NCI-H146 (cell line): ENCODE results near the gene CACNA2D2.

Source experiments
- DNase-seq: peaks from one replicate; lab custom pipeline; 2025; lab: John Stamatoyannopoulos, UW

Gene CACNA2D2

DNA sequence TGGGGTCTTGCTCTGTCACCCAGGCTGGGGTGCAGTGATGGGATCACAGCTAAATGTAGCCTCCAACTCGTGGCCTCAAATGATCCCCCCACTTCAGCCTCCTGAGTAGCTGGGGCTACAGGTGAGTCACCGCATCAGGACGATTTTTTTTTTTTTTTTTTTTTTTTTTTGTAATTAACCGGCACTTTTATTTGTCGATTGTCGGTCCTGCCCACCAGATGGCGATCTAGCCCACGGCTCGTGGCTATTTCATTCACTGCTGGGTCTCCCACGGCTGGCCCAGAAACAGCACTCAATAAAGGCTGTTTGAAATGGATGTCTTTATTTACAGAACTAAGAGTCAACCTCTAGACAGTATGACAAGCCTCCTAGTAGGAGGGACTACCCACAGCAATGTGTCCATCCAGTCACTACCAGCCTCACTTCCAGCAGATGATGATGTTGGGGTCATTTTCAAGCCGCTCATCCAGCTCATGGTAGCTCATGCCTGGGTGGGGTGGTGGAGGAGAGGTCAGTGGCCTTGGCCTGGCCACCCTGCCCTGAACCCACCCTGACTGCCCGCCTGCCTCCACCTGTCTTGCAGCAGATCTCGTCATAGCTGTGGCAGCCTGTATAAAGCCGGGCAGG, 156.1 kb downstream of the CACNA2D2 start:
- peak; percentile 72 for DNase-seq

DNA sequence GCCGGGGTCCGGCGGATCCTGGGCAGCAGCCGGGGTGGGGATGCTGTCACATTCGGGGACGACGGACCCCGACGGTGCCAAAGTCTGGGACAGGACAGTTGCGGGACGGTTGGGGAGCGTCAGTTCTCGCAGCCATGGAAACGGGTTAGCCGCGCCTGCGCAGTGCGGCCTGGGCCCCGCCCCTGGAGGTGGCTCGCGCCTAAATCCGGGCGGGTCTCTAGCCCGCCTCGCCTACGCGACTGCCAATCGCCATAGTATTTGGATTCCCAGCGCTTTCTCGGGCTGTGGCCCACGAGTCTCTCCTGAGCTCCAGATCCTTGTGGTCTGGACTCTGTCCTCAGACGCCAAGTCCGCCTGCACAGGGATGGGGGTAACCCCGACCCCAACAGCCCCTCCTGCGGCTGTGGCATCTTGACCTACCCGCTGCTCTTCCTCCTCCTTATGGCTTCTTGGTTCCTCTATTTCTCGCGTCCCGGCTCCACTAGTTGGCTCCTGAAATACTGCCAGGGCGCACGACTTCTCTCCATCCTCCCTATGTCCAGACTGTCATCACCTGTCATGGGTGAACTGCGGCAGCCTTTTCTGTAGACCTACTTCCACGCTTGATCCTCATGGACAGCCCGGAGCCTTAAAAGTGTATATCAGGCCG, 157.7 kb downstream of the CACNA2D2 start, which contains the start of gene ZMYND10:
TSS of gene ZMYND10 (minus strand) at position 147 of the 649 bp plus-strand sequence. CDS start 153 bp downstream, outside the sequence.
- peak; percentile 64 for DNase-seq

DNA sequence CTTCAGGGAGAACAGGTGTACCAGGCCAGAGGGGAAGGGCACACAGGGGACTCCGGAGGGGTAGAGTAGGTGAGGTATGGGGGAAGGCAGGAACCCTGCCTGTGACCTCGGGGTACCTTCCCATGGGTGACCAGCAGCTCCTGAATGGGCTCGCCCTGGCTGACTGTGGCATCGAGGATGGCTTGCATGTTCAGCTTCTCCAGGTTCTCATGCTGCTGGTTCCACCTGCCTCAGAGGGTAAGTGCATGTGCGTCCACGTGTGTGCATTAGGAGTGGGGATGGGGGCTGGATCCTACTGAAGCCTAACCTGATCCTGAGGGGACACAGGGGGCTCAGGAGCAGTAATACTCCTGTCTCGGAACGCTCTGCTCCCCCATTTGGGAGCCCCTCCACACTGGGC, 158.4 kb downstream of the CACNA2D2 start:
- DNase-seq, result no peak

DNA sequence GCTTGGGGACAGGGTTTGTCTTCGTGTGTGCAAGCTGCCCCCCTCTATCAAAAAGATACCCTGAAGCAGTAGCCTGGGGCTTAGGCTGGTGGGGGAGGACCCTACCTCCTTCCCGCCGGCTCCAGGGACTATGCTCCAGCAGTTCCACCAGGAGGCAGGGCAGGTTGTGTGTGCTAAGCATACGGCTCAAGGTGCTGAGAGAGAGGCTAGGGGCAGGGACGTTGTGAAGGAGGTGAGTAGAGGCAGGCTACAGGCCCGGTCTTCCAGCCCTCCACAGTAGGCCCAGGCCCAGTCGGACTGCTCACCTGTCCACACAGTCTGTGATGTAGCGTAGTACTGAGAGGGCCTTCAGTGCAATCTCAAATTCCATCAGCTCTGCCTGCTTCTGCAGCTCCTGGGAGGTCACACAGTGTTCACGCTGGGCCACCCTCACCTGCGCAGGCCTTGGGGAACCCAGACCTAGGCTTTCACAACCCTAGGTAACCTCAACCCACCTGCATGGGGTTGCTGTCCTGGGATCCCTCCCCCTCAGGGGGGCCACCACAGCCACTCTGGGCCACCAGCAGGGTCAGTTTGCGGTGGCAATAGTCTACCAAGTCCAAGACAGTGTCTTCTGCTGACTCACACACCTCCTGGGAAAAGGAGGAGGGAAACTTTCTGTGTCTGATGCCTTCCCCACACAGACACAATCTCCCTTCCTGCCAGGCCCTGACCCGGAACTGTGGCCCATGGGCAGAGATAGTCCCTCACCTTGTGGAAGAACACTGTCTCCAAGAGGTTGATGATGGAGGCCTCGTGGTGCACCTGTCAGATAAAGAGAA, 160.4 kb downstream of the CACNA2D2 start:
- no peak for DNase-seq

DNA sequence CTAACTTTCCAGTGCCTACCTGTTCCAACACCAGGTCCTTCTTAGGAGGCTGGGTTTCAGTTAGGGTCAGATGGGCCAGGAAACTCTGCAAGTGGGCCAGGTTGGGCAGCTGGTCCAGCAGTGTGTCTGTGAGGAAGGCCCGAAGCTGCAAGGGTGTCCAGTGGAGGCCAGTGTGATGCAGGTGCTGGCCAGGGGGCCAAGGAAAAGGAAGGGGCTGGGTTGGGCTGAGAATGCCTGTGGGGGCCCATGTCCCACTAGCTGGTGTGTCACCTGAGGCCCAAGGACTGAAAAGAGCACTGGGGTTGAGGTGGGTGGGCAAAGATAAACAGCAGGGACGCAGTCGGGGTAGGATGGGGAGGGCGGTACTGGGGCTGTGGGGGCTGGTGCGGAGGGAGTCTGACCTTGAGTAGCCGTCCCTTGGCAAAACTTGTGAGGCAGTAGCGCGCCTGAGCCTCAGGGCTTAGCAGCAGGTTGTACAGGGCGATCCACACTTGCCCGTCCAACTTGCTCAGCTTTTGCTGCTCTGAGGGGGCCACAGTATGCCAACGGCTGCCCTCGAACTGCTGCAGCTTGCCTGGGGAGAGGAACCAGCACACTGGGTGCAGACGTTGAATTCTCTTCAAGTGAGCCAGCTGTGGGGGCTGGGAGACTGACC, 161.3 kb downstream of the CACNA2D2 start:
- no peak for DNase-seq

DNA sequence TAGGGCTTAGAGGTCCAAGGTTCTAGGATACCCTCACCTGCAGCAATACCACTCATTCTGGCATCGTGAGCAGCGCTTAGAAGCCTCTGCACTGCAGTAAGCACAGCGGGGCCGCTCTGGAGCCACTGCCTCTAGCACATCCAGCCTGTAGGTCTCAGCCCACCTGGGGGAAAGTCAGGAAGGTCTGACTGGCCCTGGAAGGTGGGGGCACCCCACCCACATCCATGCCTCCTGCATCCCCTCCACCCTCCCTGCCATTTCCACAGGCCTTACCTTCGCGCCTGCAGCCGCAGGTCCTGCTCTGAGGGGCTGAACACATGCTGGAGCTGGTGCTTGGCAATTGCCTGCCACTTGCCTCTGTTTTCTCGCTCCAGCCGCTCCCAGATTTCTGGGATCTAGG, 161.9 kb downstream of the CACNA2D2 start:
- no peak for DNase-seq

DNA sequence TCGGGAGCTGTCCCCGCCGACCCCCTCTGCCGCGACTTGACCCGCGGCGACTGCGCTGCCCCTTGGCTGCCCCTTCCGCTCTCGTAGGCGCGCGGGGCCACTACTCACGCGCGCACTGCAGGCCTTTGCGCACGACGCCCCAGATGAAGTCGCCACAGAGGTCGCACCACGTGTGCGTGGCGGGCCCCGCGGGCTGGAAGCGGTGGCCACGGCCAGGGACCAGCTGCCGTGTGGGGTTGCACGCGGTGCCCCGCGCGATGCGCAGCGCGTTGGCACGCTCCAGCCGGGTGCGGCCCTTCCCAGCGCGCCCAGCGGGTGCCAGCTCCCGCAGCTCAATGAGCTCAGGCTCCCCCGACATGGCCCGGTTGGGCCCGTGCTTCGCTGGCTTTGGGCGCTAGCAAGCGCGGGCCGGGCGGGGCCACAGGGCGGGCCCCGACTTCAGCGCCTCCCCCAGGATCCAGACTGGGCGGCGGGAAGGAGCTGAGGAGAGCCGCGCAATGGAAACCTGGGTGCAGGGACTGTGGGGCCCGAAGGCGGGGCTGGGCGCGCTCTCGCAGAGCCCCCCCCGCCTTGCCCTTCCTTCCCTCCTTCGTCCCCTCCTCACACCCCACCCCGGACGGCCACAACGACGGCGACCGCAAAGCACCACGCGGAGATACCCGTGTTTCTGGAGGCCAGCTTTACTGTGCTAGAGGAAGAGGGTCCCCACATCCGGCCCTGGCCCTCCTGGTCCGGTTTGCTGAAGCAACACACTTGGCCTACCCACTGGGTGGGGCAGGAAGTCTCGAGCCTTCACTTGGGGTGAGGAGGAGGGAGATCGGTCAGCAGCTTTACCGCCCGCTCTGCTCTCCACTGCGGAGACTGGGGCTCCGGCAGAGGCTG, 162.7 kb downstream of the CACNA2D2 start, which contains the start of gene RASSF1:
TSS of gene RASSF1 (minus strand) at position 389 of the 882 bp plus-strand sequence. CDS start at position 358, 31 bp downstream.
- no peak for DNase-seq

DNA sequence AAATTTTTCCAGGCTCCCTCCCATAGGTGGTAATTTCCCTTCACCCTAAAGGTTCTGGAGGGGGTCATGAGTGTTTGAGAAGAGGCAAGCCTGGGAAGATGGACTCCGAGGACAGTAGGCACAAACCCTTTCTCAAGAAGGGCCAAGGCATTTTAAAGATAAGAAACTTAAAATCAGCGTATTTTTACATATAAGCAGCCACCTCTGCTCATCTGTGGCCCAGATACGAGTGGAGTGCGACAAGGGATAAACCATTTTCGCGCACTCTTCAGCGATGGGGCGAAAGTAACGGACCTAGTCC, 163.3 kb downstream of the CACNA2D2 start:
- DNase-seq, result no peak

DNA sequence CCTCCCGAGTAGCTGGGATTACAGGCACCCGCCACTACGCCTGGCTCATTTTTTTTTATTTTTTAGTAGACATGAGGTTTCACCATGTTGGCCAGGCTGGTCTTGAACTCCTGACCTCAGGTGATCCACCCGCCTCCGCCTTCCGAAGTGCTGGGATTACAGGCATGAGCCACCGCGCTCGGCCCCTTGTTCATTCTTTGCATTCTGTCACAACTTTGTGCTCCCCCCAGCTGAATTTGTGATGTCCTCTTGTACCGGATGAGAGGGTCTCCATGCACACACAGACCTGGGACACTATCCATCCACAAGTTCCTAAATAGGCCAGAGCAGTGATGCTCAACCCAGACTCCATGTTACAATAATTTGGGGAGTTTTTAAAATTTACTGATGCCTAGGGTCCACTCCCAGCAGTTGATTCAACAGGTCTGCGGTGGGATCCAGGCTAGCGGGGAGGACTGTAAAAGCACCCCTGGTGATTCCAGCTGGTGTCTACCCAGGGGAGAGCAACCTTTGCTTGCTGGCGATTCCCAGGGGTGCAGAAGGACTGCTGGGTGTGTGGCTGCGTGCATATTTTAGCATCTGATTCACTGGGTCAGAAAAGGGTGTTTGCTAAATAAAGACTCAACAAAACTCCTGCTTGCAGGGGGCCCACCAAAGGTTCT, 163.8 kb downstream of the CACNA2D2 start:
- DNase-seq, result no peak

DNA sequence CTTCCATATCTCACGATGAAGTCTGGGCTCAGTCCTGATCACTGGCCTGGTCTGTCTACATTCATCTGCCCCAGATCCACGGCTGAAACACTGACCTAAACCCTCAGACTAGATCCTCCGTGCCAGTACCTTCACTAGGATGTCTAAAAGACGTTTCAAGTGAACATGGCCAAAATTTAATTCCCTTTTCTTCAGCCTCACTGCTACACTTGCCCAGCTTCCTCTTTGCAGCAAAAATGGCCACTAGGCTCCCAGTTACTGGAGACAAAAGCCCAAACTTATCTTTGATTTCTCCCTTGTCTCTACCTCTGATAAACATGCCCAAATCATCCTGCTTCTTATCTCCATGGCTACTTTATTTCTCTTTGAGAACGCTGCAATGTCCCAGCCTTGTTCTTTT, 164.5 kb downstream of the CACNA2D2 start:
- DNase-seq, result no peak

DNA sequence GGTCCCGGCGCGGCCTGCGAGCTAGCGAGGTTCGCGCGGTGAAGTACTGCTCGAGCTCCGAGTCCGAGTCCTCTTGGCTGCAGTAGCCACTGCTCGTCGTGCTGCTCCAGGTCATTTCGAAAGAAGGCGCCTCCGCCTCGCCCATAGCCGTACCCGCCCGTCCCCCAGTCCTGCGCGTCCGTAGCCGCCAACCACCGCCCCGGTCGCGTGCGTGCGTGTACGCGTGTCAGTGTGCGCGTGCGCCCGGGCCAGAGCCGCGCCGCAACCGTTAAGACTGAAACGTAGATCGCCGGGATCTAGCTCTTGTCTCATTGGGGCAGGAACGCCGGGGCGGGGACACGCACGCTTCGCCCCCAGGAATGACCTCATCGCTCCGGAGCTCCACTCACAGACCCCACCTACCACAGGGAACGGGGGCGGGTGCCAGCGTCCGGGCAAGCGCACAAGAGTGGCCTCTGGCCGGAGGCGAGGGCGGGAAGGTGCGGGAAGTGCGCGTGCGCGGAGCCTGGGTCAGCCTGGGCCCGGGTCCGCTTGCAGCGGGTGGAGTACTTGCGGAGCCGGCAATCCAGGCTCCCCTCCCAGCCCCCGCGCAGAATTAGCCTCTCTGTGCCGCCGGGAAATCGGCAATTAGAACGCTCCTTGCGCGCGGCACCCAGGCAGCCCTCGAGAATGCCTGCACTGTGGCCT, 166.1 kb downstream of the CACNA2D2 start:
- DNase-seq, result peak; percentile 98

DNA sequence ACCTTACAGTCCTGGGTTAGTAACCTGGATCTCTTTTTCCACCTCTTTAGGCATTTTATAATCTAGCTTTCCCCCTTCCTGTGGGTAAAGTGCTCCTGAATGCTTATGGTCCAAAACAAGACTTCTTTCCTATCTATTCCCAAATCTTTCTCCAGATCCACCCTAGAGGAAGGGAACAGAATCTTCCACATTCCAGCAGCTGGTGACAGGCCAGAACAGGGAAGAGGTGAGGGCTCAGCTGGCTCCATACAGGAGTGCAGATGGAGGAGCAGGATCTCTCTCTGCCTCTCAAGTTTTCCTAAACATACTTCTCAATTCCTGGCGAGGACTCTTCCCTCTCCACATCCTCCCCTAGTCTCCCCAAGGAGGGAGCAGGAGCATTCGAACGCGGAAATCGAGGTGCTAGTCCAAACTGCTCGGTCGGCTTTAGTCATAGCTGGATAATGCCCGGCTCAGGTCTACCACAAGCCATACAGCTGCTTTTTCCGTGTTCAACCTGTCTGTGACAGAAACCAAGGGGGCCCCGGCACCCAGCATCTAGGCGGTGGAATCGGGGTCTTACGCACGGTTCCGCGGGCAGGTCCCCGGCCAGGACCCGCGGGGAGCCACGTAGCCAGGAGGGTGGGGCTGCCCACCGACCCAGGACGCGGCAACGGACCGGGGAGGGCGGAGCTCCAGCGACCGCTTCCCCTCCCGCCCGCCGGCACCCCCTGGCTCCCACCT, 166.8 kb downstream of the CACNA2D2 start:
- no peak for DNase-seq

DNA sequence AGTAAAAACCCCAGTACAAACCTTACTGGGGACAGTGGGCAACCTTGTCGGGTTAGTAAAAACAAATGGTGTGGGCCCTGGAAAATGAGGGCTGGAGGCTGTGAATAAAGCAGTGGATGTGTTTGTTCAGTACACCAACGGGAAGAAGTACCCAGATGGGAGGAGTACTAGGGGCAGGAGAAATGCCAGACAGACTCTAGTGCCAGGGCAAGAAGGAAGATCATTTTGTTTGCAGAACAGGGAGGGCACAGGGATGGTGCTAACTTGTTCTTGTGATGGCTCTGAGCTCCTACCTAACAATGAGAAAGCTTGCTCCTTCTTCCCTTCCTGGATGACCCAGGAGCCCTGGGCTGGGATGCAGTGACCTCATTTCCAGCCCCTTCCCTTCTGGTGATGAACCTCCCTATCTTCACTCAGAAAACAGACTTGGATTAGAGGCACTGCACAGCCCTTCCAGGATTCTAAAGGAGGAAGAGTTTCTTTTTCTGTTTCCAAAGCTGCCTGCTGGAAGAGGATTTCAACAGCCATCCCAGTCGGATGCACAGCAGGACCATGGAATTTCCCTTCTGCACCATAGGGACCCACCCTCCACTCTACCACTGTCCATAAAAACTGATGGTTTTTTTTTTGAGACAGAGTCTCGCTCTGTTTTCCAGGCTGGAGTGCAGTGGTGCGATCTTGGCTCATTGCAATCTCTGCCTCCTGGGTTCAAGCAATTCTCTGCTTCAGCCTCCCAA, 168.9 kb downstream of the CACNA2D2 start:
- no peak for DNase-seq

DNA sequence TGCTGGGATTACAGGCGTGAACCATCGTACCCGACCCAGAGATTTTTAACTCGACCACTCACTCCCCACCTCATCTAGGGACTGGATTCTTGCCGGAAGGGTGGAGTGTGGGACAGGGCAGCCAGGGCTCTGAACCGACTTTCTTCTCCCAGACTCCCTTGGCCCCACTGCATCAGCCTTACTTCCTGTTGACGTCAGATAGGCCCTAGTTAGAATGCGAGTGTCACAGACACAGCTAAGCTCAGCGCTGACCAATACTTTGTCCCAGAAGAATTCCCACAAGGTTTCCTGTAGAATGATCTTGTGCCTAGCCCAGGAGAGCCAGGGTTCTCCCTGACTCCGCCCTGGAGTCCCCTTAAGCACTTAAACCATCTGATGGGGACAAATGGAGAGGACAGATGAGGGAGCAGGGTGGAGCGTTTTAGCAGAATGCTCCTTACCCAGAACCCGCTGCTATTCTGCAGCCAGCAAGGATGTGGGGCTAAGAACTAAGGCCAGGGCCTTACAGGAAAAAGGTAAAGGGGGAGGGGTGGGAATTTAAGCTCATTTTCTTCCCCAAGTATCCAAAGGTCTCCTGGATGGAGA, 169.6 kb downstream of the CACNA2D2 start:
- DNase-seq, result no peak

DNA sequence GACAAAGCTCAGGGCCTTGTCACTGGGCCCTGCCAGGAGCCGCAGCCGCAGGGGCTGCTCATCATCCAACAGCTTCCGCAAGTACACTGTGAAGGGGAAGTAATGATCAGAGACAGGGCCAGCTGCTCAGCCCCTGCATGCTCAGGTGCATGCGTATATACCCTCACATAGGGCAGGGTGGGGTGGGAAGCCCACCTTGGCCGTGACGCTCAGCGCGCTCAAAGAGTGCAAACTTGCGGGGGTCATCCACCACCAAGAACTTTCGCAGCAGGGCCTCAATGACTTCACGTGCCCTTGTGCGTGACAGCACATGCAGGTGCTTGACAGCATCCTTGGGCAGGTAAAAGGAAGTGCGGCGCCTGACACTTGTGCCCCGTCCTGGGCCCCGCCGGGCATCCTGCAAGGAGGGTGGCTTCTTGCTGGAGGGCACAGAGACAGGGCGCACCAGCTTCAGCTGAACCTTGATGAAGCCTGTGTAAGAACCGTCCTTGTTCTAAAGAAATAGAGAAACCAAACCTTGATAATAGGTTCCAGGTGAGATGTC, 172.0 kb downstream of the CACNA2D2 start:
- no peak for DNase-seq

DNA sequence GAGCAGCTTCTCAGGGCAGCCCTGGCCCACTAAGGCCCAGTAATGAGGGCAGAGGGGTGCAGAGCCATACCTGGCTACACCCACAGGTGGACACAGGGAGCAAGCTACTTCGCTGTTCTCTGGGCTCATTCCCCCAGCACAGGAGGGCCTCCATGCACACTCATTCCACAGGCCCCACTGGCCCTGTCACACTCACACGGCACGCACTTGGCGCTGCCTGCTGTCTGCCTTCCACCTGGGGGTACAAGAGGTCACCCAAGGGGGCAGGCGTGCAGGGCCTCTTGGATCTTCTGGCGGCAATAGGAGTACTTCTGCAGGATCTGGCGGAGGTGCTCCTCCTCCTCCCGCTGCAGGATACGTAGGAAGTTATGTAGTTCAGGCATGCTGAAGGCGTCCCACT, 173.1 kb downstream of the CACNA2D2 start:
- no peak for DNase-seq

DNA sequence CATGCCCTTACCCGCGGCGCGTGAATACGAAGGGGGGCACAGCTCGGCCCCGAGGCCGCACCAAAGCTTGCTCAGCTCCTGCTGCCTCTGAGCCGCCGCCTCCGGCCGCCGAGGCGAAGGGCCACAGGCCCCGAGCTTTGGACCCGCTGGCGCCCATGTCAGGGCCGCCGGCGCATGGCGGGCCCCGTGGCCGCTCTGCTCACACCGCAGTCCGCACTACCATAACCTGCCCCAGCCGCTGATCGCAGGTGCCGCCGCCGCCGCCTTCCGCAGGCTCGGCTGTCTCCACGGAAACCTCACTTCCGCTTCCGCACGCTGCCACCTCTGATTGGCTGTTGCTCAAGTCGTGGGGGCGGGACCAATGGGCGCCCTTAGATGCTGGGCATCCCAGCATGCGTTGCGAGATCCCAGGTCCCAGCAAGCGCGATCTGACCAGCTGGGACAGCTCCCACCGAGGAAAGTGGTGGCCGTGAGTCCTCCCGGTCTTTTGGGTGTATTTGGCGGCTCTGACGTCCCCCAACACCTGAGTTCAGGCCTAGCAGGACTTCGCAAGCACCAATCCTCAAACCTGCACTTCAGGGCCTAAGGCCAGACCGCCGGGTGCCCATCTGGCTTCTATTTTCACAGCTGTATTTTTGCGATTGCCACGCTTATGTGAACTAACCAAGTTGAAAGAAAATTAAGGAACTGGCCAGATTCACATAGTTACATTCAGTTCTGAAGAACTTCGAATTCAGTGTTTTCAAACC, 175.3 kb downstream of the CACNA2D2 start, which contains the start of gene TUSC2:
TSS of gene TUSC2 (minus strand) at position 281 of the 749 bp plus-strand sequence. CDS start at position 157, 124 bp downstream.
- peak; percentile 96 for DNase-seq
